ENCODE data around the gene SLC36A3. TPM values are rescaled to one million over a fixed set of nuclear protein-coding genes. Genes with fewer than 3 reads are reported as not detected.
A peak's percentile ranks its signal among the peaks of the same experiment; 100 is the strongest.

SLC36A3 gene
- total RNA-seq, 2 experiments from 2014 or later: not detected

DNA sequence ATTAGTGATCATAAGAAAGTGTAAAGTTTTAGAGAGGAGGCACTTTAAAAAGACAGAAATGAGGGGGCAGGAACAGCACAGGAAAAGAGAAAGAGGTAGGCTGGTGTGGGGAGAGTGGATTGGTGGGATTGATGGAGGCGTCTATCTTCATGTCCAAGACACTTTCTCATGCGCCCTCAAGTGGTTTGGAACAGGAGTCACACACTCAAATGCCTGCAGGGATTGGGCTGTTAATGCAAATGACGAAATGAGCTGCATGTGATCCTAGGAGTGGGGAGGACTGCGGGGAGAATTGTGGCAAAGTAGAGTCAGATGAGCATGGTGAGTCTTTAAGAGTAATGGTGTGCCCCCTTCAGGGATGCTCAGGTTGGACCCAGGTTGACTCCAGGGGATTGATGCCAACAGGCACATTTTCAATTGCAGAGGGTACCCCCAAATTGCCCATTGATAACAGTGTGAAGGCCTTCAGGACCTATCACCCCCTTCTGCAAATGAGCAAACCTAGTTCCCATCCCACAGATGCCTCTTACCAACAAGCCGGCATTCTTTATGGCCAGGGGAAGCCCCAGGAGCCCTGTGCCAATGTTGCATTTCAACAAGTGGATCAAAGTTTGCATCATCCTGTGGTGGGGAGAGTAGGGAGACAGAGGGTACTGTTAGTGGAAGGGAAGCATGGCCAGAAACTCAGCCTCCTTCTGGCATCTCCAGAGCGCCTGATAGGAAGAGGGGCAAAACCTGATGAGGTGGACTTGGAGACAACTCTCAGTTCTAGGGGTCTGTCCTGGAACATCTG, 5.3 kb downstream of the SLC36A3 start:
- Mint-ChIP-seq H3K27me3 (peaks cover 12% of the 10 kb centered on the region), H3K9me3 (ENCODE audit: low read depth) (no peaks in the 10 kb centered on the region), H3K4me3 (no peak overlapping the region), H3K4me1 (no peaks in the 10 kb centered on the region), H3K36me3 (ENCODE audit: low read depth) (no peaks in the 10 kb centered on the region), H3K27ac (no peak overlapping the region)
- ChIA-PET POLR2A (no interaction called here), CTCF (no interaction called here)
- DNase-seq (no peak), ATAC-seq (no peak)
- intact Hi-C loops (cut with DNase I, micrococcal nuclease): no loop called here

DNA sequence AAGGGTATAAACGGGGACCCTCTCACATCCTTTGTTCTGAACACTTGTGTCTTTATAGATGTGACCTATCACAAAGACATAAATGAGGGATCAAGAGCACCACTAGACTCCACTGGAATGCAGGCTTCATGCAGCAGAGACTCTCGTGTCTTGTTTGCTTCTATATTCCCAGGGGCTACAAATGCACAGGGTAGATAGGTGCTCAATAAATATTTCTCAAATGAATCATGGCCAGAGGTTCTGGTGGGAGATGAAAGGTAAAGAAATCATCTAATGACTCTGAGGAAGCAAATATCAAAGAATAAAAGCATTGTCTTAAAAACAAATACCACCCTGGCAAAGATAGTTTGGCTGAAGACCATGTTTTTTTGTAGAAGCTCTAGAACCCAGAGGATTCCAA, 6.6 kb downstream of the SLC36A3 start:
- H3K36me3 Mint-ChIP-seq (ENCODE audit: low read depth): no peaks in the 10 kb centered on the region
- no peaks in the 10 kb centered on the region for H3K4me1 Mint-ChIP-seq
- CTCF ChIA-PET: no interaction called here

DNA sequence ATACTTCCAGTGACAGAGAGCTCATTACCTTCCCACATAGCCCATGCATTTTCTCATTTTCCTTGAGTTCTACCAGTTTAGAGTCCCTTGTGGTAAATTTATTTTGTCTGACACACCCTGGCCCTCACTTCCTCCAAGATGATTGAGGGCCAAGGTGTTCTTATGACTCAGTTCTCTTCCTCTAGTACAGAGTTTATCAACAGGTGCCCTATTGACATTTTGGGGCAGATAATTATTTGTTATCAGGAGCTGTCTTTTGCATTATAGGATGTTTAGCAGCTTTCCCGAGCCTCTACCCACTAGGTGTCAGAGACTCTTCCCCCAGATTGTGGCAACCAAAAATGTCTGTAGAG, 7.1 kb downstream of the SLC36A3 start:
- intact Hi-C loops (cut with DNase I, micrococcal nuclease): no loop called here
- Mint-ChIP-seq H3K4me1 (no peaks in the 10 kb centered on the region), H3K27ac (no peak overlapping the region), H3K36me3 (ENCODE audit: low read depth) (no peaks in the 10 kb centered on the region), H3K4me3 (no peak overlapping the region), H3K9me3 (ENCODE audit: low read depth) (no peaks in the 10 kb centered on the region), H3K27me3 (peaks cover 7% of the 10 kb centered on the region)
- ChIA-PET POLR2A (no interaction called here), CTCF (no interaction called here)
- no peak for DNase-seq
- ATAC-seq: no peak

More for the DNA sequence above, 6.6 kb downstream of the SLC36A3 start:
- peaks cover 8% of the 10 kb centered on the region for H3K27me3 Mint-ChIP-seq
- ATAC-seq (no peak), DNase-seq (no peak)
- H3K27ac Mint-ChIP-seq: no peak overlapping the region
- POLR2A ChIA-PET: no interaction called here
- H3K4me3 Mint-ChIP-seq: no peak overlapping the region
- intact Hi-C loops (cut with DNase I, micrococcal nuclease): no loop called here
- no peaks in the 10 kb centered on the region for H3K9me3 Mint-ChIP-seq (ENCODE audit: low read depth)

DNA sequence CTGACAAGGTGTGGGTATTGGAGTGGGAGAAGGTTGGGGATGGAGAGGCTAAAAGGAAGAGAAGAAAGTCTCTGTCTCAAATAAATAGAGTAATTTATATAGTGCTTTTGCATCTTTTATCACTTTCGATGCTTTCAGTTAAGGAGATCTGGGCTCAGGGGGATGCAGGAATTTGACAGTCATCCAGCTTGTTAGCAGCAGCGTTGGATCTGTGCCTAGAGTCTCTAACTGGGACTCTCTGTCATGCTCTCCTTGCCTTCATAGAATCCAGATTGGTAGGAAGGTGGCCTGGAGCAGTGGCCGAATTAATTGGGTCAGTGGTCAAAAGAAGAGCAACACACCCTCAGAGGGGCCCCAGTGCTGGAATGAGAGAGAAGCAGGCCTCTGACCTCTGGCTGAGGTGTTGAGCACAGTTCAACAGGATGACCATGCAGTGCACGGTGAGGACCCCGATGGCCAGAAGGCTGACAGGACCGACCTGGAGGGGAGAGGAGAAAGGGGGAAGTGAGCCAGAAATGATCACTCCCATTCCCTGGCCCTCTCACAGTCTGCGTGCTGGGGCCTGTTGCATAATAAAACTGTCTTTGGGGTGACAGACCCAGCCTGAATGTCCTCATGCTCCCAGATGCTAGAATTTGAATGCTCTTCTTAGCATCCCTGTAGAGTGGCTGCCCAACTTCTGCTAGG, 7.6 kb downstream of the SLC36A3 start:
- Mint-ChIP-seq H3K4me3 (no peak overlapping the region), H3K4me1 (no peaks in the 10 kb centered on the region), H3K27ac (no peak overlapping the region), H3K36me3 (ENCODE audit: low read depth) (no peaks in the 10 kb centered on the region), H3K9me3 (ENCODE audit: low read depth) (no peaks in the 10 kb centered on the region), H3K27me3 (peaks cover 7% of the 10 kb centered on the region)
- intact Hi-C loops (cut with DNase I, micrococcal nuclease): no loop called here
- no peak for DNase-seq
- POLR2A ChIA-PET: no interaction called here
- CTCF ChIA-PET: no interaction called here
- no peak for ATAC-seq

DNA sequence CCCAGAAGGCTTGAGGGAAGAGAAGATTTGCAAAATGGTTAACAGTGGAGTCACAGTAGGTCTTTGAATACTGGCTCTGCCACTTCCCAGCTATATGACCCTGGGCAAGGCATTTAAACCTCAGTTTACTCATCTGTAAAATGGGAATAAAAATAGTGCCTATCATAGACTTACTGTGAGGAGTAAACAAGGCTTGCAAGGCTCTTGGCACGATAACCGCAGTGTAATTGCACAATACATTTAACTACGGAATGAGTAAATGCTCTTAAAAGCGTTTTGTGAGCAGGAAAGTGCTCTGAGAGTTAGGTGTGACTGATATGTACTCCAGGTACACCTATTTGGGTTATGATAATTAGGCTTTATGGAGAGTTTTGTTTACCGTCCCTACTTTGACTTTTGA, 8.4 kb downstream of the SLC36A3 start:
- no peaks in the 10 kb centered on the region for H3K9me3 Mint-ChIP-seq (ENCODE audit: low read depth)
- ChIA-PET CTCF (no interaction called here), POLR2A (no interaction called here)
- intact Hi-C loops (cut with DNase I, micrococcal nuclease): no loop called here
- H3K4me3 Mint-ChIP-seq: no peak overlapping the region
- H3K27ac Mint-ChIP-seq: no peak overlapping the region
- no peak for DNase-seq
- ATAC-seq: no peak
- no peaks in the 10 kb centered on the region for H3K4me1 Mint-ChIP-seq
- no peaks in the 10 kb centered on the region for H3K36me3 Mint-ChIP-seq (ENCODE audit: low read depth)
- peaks cover 6% of the 10 kb centered on the region for H3K27me3 Mint-ChIP-seq

DNA sequence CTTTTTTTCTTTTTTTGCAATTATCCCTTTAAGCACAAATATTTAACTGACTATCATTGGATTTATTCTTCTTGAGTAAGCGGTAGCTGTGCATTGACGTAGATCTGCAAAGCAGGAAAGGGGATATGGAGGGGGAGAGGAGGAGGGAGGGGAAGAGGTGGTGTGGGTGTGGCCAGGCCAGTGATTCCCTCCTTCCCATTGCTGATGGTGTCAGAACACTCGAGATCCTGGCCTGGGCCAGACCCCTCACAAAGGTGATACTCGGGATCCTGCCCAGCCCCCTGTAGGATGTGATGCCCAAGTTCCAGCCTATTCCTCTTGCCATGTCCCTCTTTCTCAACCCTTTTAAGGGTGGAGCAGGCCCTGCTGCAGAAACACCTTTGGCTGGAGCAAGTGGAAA, 9.9 kb downstream of the SLC36A3 start:
- DNase-seq (no peak), ATAC-seq (no peak)
- H3K4me3 Mint-ChIP-seq: no peak overlapping the region
- no peaks in the 10 kb centered on the region for H3K4me1 Mint-ChIP-seq
- POLR2A ChIA-PET: no interaction called here
- intact Hi-C loops (cut with DNase I, micrococcal nuclease): no loop called here
- H3K27ac Mint-ChIP-seq: no peak overlapping the region
- no peaks in the 10 kb centered on the region for H3K36me3 Mint-ChIP-seq (ENCODE audit: low read depth)
- CTCF ChIA-PET: no interaction called here
- no peaks in the 10 kb centered on the region for H3K9me3 Mint-ChIP-seq (ENCODE audit: low read depth)
- peaks cover 4% of the 10 kb centered on the region for H3K27me3 Mint-ChIP-seq

DNA sequence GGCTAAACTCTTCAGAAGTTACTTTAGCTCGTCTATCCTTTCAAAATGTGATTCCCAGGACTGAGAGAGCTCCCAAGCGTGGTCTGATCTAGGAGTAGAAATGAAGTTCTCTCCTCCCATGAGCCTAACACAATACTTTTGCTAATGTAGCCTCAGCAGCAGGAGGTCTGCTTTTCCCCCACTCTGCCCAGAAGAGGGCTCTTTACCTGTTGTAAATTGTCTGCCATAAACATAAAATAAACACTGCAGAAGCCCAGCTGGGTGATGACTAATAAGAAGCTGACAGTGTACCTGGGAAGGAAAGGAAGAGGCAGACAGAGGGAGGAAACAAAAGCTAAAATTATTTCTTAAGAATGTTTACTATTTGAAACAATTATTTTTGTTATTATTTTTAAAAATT, 15.4 kb downstream of the SLC36A3 start:
- POLR2A ChIA-PET: no interaction called here

DNA sequence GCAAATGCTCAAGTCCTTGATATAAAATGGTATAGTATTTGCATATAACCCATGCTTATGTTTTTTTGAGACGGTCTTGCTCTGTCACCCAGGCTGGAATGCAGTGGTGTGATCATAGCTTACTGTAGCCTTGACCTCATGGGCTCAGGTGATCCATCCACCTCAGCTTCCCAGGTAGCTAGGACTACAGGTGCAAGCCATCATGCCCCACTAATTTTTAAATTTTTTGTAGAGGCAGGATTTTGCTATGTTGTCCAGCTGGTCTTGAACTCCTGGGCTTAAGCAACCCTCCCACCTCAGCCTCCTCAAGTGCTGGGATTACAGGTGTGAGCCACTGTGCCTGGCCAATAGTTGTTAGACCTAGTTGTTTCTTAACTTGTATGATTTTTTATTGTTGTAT, 17.3 kb downstream of the SLC36A3 start:
- CTCF ChIA-PET: interaction anchor here (1.3 kb wide), 1 partner anchor 366 kb away, joined by 3 read pairs; no protein-coding TSS in a partner anchor
- intact Hi-C loops (cut with DNase I, micrococcal nuclease): no loop called here
- POLR2A ChIA-PET: no interaction called here
- Mint-ChIP-seq H3K27me3 (peaks cover 2% of the 10 kb centered on the region), H3K36me3 (ENCODE audit: low read depth) (no peaks in the 10 kb centered on the region), H3K9me3 (ENCODE audit: low read depth) (no peaks in the 10 kb centered on the region), H3K4me1 (no peaks in the 10 kb centered on the region), H3K27ac (no peak overlapping the region), H3K4me3 (no peak overlapping the region)
- ATAC-seq: no peak
- no peak for DNase-seq

More for the DNA sequence above, 15.4 kb downstream of the SLC36A3 start:
- ATAC-seq: peak; percentile 49
- Mint-ChIP-seq H3K9me3 (ENCODE audit: low read depth) (no peaks in the 10 kb centered on the region), H3K4me1 (no peaks in the 10 kb centered on the region), H3K36me3 (ENCODE audit: low read depth) (no peaks in the 10 kb centered on the region), H3K27ac (no peak overlapping the region), H3K4me3 (no peak overlapping the region), H3K27me3 (peaks cover under 1% of the 10 kb centered on the region)
- CTCF ChIA-PET: interaction anchor here (0.5 to 0.6 kb wide), 2 partner anchors 64 to 351 kb away, joined by 3 read pairs; partner anchors contain the start of gene CCDC69
- no peak for DNase-seq
- intact Hi-C loops (cut with DNase I, micrococcal nuclease): no loop called here

DNA sequence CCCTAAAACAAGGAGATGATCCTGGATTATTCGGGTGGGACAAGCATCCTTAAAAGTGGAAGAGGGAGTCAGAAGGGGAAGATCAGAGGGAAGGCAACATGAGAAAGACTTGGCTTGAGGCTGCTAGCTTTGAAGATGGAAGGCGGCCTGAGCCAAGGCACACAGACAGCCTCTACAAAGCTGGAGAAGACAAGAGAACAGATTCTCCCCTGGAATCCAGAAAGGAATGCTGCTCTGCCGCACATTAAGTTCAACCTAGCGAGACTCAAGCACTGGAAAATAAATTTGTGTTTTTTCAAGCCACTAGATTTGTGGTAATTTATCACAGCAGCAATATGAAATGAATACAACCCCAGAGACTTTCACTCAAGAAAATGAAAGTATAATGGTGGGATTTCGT, 17.9 kb downstream of the SLC36A3 start:
- Mint-ChIP-seq H3K4me3 (no peak overlapping the region), H3K4me1 (no peaks in the 10 kb centered on the region), H3K9me3 (ENCODE audit: low read depth) (no peaks in the 10 kb centered on the region), H3K27me3 (peaks cover 2% of the 10 kb centered on the region), H3K36me3 (ENCODE audit: low read depth) (no peaks in the 10 kb centered on the region), H3K27ac (no peak overlapping the region)
- ATAC-seq (no peak), DNase-seq (no peak)
- CTCF ChIA-PET: interaction anchor here (1.1 to 1.6 kb wide), 4 partner anchors 34 to 366 kb away, joined by 3 to 7 read pairs (median 3); no protein-coding TSS in a partner anchor
- intact Hi-C loops (cut with DNase I, micrococcal nuclease): no loop called here
- POLR2A ChIA-PET: no interaction called here

DNA sequence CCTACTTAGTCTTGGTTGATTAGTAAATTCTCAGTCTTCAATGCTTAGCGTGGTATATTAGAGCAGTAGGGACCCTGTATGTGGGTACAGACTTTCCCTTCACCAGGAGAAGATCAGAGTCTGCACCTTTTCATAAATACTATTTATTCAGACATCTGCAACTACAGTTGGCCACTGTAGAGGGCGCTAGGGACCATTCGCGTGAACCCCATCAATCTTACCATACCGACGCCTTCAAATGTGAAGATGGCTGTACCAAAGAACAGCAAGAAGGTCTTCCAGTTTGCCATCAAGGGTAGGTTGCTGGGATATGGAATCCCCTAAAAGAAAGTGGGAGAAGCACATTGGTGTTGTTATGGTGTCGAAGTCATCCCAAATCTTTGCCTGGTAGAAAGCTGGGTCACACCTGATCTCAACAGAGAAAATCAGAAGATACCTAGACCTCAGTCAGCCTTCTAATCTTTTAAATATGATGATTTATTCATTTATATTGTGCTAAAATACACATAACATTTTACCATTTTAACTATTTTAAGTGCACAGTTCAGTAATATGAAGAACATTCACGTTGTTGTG, 19.1 kb downstream of the SLC36A3 start:
- H3K27ac Mint-ChIP-seq: no peak overlapping the region
- ChIA-PET POLR2A (no interaction called here), CTCF (interaction anchor here (1.0 to 2.2 kb wide), 7 partner anchors 20 to 367 kb away, joined by 3 to 15 read pairs (median 3); no protein-coding TSS in a partner anchor)
- H3K4me3 Mint-ChIP-seq: no peak overlapping the region
- peaks cover 2% of the 10 kb centered on the region for H3K27me3 Mint-ChIP-seq
- H3K36me3 Mint-ChIP-seq (ENCODE audit: low read depth): no peaks in the 10 kb centered on the region
- peak; percentile 51 for DNase-seq
- intact Hi-C loops (cut with DNase I, micrococcal nuclease): loop anchor here (1.0 to 5.0 kb wide), 2 partner anchors 32 to 33 kb away; no protein-coding TSS in a partner anchor
- no peaks in the 10 kb centered on the region for H3K9me3 Mint-ChIP-seq (ENCODE audit: low read depth)
- no peak for ATAC-seq
- no peaks in the 10 kb centered on the region for H3K4me1 Mint-ChIP-seq

DNA sequence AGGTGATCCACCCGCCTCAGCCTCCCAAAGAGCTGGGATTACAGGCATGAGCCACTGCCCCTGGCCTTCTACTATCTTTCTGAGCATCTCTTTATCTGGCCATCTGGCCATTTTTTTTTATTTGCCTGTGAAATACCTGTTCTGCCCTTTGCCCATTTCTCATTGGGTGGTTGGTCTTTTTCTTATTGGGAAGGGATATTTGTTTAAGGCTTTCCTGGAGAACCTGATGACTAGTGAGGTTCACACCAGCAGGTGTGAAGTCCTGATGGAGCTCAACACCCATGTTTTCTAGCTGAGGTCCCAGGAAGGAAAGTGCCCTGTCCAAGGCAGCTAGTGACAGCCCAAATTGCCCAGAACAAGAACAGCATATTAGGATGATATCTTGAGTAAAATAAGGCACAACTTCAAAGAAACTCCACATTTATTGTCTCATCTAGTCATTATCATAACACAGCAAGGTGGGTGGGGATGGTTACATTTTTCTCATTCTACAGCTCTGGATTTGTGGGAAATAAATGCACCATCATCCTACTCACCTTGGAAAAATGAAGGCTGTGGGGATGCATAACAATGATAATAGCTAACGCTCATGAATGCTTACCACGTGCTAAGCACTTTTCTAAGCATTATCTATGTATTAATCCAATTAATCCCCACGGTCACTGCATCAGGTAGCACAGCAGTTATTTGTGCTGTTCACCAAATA, 20.3 kb downstream of the SLC36A3 start:
- ATAC-seq (no peak), DNase-seq (no peak)
- Mint-ChIP-seq H3K27me3 (peaks cover 2% of the 10 kb centered on the region), H3K4me1 (no peaks in the 10 kb centered on the region), H3K27ac (no peak overlapping the region), H3K36me3 (ENCODE audit: low read depth) (no peaks in the 10 kb centered on the region), H3K4me3 (no peak overlapping the region), H3K9me3 (ENCODE audit: low read depth) (no peaks in the 10 kb centered on the region)
- ChIA-PET CTCF (interaction anchor here (0.6 to 2.2 kb wide), 3 partner anchors 34 to 171 kb away, joined by 3 to 15 read pairs (median 3); no protein-coding TSS in a partner anchor), POLR2A (no interaction called here)
- intact Hi-C loops (cut with DNase I, micrococcal nuclease): loop anchor here in 1 of 2 experiments (5.0 kb wide), 1 partner anchor 34 kb away; no protein-coding TSS in a partner anchor

All from activated CD4-positive, alpha-beta T cell treated with anti-CD3 and anti-CD28 coated beads for 36 hours (primary cell).